ENCODE data around the gene NRXN3. TPM values are rescaled to one million over a fixed set of nuclear protein-coding genes. Genes with fewer than 3 reads are reported as not detected.

NRXN3 gene
- total and polyA plus RNA-seq, 2 of the 13 experiments (the other 11 are each of a cell fraction or from before 2014, with no cell fraction given) = 0.03 TPM; not detected in 1

DNA sequence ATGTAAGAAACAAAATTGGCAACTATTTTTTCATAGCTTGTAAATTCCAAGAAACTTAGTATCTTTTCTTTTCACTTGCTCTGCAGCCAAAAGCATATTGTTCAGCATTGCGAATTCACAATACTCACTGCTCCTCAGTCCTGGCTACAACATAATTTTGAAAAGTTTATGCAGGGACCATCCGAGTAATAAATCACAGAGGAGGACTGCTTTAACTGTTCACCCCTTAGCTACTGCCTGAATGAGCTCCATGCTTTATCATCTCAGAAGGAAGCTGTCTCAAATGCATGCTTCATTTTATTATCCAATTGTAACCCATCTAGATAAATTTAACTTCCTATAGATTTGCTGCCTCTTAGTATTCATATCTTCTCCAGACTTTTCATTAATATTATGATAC is 1213.3 kb downstream of the NRXN3 start:
- H4K20me1 ChIP-seq (ENCODE audit: insufficient read depth, low read length) = no peaks in the 10 kb centered on the region
- BruUV-seq (replicated peaks) = no TSS peak
- 14% methylated on average over 2 of the region's 2 CpGs for WGBS (ENCODE audit: low lambda C conversion rate)
- H3K4me1 ChIP-seq (ENCODE audit: insufficient read depth, low read length) = no peaks in the 10 kb centered on the region
- peaks cover 51% of the 10 kb centered on the region for H3K9me3 ChIP-seq (ENCODE audit: low read length)
- DNase-seq (ENCODE audit: low spot score) (no peak), ATAC-seq (no peak), FAIRE-seq (no peak)
- H3K27ac ChIP-seq (ENCODE audit: extremely low read length, insufficient read depth, low read length) = no peak overlapping the region
- no peak overlapping the region for H3K9ac ChIP-seq (ENCODE audit: insufficient read depth, low read depth, low read length)
- intact Hi-C loops (cut with micrococcal nuclease; ENCODE audit: unreplicated experiment) (no loop called here), in situ Hi-C loops (cut with HindIII; ENCODE audit: extremely low pct_ligation_motif_present, low pct_unique_long_range_greater_than_20kb) (no loop called here)
- ChIA-PET POLR2A (no interaction called here), CTCF (ENCODE audit: low intra/inter-chr PET ratio, low total read pairs) (no interaction called here)
- no peak overlapping the region for H3K4me3 ChIP-seq (replicated peaks in 1 of 3; ENCODE audit: insufficient read depth in 1 of 3, low read depth in 2 of 3, low read length in 3 of 3)
- H3K79me2 ChIP-seq (ENCODE audit: insufficient read depth, low read length) = no peaks in the 10 kb centered on the region
- H2AFZ ChIP-seq (ENCODE audit: low read length) = no peak overlapping the region
- no peak overlapping the region for H3K4me2 ChIP-seq (ENCODE audit: low read depth, low read length)
- no peaks in the 10 kb centered on the region for H3K27me3 ChIP-seq (ENCODE audit: control insufficient read depth in 1 of 2, insufficient read depth in 2 of 2, low read length in 2 of 2)
- H3K36me3 ChIP-seq (replicated peaks in 1 of 2; ENCODE audit: control insufficient read depth in 1 of 2, insufficient read depth in 2 of 2, low read length in 2 of 2) = no peaks in the 10 kb centered on the region
- TF ChIP-seq, protein P1, sequence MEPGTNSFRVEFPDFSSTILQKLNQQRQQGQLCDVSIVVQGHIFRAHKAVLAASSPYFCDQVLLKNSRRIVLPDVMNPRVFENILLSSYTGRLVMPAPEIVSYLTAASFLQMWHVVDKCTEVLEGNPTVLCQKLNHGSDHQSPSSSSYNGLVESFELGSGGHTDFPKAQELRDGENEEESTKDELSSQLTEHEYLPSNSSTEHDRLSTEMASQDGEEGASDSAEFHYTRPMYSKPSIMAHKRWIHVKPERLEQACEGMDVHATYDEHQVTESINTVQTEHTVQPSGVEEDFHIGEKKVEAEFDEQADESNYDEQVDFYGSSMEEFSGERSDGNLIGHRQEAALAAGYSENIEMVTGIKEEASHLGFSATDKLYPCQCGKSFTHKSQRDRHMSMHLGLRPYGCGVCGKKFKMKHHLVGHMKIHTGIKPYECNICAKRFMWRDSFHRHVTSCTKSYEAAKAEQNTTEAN (CRISPR knock-in tag; conservative IDR thresholded peaks at IDR 0.05) = no peak
- TF ChIP-seq ZNF446 (CRISPR knock-in tag; IDR thresholded peaks at IDR 0.05) (no peak), MAFK (conservative IDR thresholded peaks at IDR 0.05 in 1 of 2, IDR thresholded peaks at IDR 0.05 in 1 of 2; ENCODE audit: low read length in 2 of 2) (no peak), ZNF572 (CRISPR knock-in tag; IDR thresholded peaks at IDR 0.05) (no peak), DNMT3B (CRISPR knock-in tag; conservative IDR thresholded peaks at IDR 0.05) (no peak), TP53 (CRISPR knock-in tag; conservative IDR thresholded peaks at IDR 0.05) (no peak), KDM2A (CRISPR knock-in tag; IDR thresholded peaks at IDR 0.05; ENCODE audit: borderline replicate concordance, low read depth) (no peak), ZNF225 (CRISPR knock-in tag; IDR thresholded peaks at IDR 0.05) (no peak), ZNF652 (CRISPR knock-in tag; IDR thresholded peaks at IDR 0.05; ENCODE audit: borderline replicate concordance, low read depth) (no peak), ZNF512 (CRISPR knock-in tag; IDR thresholded peaks at IDR 0.05) (no peak), ZNF18 (CRISPR knock-in tag; IDR thresholded peaks at IDR 0.05; ENCODE audit: insufficient replicate concordance) (no peak), ZBTB34 (CRISPR knock-in tag; IDR thresholded peaks at IDR 0.05) (no peak), ZNF569 (CRISPR knock-in tag; IDR thresholded peaks at IDR 0.05; ENCODE audit: borderline replicate concordance) (no peak), GTF3A (CRISPR knock-in tag; conservative IDR thresholded peaks at IDR 0.05) (no peak), SNAI1 (CRISPR knock-in tag; IDR thresholded peaks at IDR 0.05; ENCODE audit: borderline replicate concordance) (no peak), ZNF678 (CRISPR knock-in tag; IDR thresholded peaks at IDR 0.05) (no peak)
- TF ChIP-seq, protein P2, sequence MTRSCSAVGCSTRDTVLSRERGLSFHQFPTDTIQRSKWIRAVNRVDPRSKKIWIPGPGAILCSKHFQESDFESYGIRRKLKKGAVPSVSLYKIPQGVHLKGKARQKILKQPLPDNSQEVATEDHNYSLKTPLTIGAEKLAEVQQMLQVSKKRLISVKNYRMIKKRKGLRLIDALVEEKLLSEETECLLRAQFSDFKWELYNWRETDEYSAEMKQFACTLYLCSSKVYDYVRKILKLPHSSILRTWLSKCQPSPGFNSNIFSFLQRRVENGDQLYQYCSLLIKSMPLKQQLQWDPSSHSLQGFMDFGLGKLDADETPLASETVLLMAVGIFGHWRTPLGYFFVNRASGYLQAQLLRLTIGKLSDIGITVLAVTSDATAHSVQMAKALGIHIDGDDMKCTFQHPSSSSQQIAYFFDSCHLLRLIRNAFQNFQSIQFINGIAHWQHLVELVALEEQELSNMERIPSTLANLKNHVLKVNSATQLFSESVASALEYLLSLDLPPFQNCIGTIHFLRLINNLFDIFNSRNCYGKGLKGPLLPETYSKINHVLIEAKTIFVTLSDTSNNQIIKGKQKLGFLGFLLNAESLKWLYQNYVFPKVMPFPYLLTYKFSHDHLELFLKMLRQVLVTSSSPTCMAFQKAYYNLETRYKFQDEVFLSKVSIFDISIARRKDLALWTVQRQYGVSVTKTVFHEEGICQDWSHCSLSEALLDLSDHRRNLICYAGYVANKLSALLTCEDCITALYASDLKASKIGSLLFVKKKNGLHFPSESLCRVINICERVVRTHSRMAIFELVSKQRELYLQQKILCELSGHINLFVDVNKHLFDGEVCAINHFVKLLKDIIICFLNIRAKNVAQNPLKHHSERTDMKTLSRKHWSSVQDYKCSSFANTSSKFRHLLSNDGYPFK (CRISPR knock-in tag; IDR thresholded peaks at IDR 0.05; ENCODE audit: borderline replicate concordance) = no peak

All from HepG2 (cell line).